NCI-H345 (cell line): ENCODE results near the gene SNORC.
"Not testable (repeated sequence)": the region's sequence is repeated elsewhere in the genome, so short reads cannot be mapped to it uniquely, and the experiment has no call there.

Experiments used
- DNase-seq: peaks from one replicate; lab custom pipeline; 2025; lab: John Stamatoyannopoulos, UW

The SNORC gene

DNA sequence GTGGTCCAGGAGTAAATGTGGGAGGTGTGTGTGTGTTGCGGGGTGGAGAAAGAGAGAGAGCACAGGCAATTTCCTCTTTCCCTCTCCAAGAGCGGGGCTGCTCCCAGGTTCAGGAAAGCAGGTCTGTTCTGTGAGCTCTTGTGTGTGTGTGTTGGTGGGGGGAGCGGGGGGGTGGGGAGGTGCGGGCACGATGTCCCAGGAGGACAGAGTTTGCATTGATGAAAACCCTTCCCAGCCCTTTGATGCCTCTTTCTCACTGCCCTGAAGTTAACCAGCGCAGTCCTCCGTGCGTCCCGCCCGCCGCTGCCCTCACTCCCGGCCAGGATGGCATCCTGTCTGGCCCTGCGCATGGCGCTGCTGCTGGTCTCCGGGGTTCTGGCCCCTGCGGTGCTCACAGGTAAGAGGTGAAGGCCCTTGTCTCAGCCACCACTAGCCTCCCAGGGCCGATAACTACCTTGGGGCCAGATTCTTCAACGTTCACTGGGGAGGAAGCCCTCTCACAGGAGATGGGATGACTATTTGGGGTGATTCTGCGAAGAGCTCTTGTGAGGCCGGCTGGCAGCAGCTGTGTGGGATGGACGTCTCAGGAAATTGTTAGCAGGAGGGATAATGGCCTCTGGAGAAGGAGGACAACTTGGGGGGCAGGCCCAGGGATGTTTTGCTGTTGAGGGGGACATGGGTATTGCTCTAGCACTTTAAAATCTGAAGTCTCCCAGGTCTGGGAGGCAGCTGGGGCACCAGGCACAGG lies at the start of gene SNORC:
SNORC (plus strand) TSS at position 247 of the 748 bp plus-strand sequence; CDS start at position 325, 78 bp downstream.
- no peak for DNase-seq

DNA sequence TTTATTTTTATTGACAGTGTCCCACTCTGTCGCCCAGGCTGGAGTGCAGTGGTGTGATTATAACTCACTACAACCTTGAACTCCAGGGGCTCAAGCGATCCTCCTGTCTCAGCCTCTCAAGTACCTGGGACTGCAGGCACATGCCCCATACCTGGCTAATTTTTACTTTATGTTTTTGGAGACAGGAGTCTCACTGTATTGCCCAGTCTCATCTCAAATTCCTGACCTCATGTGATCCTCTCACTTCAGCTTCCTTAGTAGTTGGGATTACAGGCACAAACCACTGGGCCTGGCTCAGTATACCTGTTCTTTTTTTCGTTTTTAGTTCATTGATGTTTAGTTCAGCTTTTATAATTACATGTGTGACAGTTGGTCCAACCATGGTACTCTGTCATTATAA lies 40.1 kb upstream of the SNORC start:
- DNase-seq: no peak

DNA sequence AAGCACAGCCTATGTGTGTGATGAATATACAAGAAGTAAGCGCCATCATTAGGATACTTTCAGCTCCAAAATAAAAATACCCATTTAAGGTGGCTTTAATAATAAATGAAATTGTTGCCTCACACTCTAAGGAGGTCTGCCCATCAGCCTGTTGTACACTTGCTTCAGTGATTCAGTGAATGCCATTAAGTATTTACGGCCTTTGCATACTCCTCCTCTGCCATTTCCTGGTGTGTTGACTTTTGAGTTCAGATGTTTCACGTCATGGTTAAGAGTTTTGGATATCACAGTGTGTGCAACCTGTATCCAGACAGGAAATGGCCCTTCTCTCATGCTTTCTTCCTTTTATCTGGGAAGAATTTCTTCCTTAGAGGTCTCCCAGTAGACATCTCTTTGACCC lies 38.6 kb upstream of the SNORC start:
- no peak for DNase-seq

DNA sequence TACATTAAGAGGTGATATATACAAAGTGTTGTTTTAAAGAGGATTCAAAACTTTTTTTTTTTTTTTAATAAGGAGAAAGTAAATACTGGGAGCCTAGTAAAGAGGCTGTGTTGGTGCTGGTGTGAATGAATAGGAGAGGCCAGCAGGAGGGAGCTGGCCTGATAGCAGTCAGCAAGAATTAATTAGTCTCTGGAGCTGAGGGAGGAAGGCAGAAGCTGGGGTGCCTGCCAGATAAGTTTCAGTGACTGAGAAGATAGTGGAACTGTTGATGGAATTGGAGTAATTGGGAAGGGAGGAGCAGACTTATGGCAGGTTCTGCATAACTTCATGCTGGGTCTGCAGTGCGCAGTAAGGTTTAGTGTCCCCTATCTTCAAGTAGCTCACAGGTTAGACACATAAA lies 36.2 kb upstream of the SNORC start:
- no peak for DNase-seq

DNA sequence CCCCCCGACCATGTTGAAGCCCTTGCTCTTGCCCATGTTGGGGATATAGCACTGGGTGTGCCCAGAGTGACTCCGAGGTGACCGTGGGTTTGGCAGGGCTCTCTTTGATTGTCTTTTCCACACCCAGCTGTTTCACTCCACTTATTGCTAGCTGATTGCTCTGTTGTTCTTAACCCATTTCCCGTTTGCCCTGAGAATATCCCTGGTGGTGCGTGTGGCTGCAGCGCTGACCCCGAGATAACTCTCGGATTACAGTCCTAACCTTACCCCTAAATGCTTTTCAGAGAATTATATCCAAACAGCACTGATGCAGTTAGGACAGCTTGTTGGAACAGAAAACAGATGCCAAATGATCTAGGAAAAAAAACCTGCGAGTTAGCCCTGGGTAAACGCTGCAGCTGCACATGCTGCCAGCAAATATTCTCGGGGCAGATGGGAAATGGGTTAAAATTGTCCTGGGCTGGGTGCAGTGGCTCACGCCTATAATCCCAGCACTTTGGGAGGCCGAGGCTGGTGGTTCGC lies 34.3 kb upstream of the SNORC start:
- DNase-seq: no peak

DNA sequence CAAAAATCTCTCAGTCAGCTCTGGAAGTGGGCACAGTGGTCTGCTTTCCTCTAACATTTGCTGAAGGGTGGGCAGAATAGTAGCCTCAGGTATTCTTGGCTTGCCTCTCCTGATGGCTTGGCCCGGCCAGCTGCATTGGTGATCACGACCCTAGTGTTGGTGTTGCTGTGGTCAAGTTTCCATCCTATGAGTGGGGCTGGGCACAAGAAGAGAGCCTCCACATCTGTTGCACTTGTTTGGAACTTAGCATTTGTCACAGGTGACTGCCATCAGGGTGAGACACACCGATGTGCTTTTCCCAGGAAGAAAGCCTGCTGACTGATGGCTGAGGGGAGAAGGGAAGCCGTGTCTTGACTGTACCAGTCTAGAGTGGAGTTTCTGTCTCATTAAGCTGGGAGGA lies 33.1 kb upstream of the SNORC start:
- no peak for DNase-seq

DNA sequence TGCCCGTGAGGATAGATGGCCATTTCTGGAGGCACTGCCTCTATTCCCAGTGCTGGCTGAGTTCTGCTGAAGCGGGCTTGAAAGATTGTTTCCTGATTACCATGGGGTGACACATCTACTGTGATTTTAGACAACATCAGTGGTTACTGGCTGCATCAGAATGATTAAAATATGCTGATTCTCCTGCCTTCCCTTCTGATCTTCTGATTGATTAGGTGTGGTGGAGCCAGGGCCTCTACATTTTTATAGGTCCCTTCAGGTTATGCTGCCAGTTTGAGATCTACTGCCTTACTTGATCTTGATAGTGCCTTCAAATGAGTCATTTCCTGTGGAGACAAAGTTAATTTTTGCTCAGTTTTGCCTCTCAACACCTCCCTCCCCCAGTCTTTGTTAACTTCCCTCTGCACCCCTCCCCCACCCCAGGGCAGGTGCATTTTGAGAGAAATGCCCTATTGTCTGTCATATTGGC lies 31.6 kb upstream of the SNORC start:
- no peak for DNase-seq

DNA sequence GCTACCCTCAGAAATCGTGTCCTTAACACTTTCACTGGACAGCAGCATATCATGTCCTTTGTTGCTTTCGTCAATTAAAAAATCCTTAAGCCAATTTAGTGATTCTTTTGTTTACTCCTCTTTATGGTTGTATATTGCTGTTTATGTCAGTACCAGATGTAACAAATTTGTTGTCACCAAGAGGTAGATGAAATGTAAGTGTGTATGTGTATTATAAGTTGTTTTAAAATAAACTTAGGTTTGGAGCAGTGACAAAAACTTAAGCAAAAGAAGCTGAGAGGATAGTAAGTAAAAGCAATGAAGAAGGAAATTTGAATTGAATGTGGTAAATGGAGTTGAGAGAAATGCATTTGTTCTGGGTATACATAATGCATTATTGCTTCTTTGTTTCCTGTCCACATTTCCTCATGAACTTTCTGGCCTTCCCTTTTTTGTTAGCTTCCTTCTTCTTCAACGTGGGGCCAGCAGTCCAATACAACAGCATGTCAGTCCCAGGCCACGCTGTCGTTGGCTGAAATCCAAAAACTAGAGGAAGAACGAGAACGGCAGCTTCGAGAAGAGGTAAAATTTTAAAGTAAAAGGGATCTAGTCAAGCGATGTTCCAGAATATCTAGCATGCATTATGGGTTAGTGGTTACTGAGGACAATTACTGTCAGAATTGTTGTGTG lies 30.5 kb upstream of the SNORC start:
- DNase-seq: no peak

DNA sequence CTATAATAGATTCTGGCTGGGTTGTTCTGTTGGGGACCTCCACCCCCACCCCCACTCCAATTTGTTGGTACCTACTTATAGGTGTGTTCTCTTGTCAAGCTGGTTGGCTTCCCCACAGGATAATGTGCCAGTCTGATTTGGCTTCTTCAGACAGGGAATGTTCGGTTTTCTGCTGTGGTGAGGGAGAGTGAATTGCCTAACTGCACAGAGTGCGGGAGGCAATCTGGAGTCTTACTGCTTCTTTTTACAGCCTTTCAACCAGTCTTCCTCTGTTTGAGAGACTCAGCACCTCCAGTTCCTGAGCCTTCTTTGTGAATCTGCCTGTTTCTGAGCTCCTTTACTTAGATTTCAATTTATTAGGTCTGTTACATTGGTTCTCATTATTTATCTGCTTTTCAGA lies 27.4 kb upstream of the SNORC start:
- DNase-seq: no peak

DNA sequence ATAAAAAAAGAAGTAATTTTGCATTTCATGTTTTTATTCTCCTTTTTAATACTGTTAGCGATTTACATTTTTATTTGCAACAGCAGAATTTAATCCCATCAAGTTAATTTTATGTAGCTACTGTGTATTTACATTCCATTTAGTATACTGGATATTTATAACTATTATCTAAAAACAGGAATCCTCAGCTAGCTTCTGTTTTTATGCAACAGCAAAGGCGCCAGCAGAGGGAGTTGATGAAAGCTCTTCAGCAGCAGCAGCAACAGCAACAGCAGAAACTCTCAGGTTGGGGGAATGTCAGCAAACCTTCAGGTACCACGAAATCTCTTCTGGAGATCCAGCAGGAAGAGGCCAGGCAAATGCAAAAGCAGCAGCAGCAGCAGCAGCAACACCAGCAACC lies 26.2 kb upstream of the SNORC start:
- no peak for DNase-seq

DNA sequence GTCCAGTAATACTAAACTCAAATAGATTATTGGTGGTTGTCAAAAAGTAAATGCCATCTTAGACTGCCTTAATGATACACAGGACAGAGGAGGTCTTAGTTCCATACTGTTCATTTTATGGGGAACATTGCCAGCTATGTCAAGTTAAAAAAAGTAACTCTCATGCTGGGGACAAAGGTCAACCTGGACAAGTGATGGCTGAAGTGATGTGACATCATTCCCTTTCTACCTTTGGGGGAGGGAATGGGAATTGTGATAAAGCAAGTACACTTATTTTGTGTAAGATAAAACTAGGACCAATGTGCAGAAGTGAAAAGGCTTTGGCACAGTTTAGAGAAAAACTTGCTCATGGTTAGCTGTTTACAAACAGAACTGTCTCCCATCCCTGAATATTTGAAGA lies 24.0 kb upstream of the SNORC start:
- no peak for DNase-seq

DNA sequence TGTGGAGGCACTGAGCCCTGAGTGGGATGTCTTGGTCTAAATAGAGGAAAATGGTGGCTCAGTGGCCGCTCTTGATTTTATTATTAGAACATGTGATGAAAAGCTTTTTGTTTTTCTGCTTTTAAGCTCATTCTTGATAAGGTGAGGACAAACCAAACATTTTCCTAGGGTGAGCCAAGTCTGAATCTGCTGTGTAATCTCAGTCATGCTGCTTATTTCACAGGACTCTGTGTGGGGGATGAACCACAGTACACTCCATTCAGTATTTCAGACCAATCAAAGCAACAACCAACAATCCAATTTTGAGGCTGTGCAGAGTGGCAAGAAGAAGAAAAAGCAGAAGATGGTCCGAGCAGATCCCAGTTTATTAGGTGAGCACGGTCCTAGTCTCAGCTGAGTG lies 20.0 kb upstream of the SNORC start:
- DNase-seq: no peak

DNA sequence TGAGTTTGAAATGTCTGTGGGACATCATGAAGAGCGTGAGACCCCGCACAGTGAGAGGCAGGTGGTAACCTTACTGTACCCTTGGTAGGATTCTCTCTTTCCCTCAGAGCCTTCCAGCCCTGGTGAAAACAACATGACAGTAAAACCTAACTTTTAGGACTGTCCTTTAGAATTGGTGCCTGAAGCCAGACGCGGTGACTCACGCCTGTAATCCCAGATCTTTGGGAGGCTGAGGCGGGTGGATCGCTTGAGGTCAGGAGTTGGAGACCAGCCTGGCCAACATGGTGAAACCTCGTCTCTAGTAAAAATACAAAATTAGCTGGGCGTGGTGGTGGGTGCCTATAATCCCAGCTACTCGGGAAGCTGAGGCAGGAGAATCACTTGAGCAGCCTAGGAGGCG lies 18.0 kb upstream of the SNORC start:
- not testable (repeated sequence) for DNase-seq

DNA sequence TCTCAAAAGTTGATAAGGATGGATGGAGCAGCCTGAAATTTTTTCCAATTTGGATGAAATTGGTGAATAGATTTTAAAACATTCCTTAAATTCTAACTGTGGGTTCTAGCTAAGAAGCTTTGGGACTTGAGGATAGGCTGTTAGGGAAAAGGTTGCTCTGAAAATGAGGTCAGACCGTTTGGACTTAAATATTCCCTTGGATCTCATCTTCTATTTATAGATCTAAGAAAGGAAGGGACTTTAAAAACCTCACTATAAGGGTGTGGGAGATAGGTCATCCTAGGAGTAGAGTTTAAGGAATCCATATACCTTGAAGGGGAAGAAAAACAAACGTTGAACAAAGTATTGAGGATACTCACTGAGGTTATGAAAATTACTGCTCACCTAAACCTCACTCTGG lies 17.4 kb upstream of the SNORC start:
- no peak for DNase-seq

DNA sequence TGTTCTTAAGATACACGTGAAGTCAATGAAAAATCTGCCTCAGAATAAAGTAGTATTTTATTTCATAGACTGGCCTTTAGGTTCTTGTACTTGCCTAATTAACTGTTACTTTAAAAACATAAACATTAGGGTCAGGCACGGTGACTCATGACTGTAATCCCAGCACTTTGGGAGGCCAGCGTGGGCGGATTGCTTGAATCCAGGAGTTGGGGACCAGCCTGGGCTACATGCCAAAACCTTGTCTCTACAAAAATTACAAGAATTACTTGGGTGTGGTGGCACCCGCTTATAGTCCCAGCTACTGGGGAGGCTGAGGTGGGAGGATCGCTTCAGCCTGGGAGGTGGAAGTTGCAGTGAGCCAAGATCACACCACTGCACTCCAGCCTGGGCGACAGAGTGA lies 16.0 kb upstream of the SNORC start:
- no peak for DNase-seq

DNA sequence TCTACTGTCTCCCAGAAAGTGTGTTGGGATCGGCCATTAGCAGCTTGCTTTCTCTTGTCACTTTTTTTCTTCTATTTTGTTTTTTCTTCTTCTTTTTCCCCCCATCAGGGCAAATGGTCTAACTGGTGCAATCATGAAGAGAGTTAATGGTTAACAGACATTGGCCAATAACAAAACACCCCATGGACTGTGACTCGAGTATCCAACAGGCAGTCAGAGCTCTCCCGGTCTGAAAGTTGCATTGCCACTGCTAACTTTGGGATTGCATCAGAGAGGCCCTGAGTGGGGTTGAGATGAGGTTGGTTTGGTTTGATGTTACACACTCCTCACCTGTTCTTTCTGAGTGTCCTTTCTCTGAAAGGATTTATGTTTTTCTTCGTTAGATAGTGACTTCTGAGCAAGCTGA lies 12.9 kb upstream of the SNORC start:
- DNase-seq: no peak

DNA sequence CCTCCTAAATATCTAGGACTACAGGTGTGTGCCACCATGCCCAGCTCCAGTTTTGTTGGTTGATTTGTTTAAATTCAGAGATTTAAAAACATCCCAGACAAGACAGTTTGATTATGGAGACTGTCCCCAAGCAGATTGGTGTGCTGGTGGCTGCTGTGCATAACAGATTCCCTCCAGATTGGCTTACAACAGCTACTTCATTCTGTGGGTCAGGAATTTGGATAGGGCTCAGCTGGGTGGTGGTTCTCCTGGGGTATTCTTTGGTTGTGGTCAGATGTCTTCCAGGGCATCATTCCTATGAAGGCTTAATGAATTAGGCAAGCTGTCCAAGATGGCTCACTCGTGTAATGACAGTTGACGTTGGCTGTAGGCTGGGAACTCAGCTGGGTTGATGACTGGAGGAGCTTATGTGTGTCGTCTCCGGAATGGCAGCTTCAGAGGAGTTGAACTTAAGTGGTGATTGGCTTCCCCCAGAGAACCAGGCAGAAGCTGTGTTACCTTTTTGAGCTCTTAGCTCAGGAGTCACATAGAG lies 10.6 kb upstream of the SNORC start:
- no peak for DNase-seq

DNA sequence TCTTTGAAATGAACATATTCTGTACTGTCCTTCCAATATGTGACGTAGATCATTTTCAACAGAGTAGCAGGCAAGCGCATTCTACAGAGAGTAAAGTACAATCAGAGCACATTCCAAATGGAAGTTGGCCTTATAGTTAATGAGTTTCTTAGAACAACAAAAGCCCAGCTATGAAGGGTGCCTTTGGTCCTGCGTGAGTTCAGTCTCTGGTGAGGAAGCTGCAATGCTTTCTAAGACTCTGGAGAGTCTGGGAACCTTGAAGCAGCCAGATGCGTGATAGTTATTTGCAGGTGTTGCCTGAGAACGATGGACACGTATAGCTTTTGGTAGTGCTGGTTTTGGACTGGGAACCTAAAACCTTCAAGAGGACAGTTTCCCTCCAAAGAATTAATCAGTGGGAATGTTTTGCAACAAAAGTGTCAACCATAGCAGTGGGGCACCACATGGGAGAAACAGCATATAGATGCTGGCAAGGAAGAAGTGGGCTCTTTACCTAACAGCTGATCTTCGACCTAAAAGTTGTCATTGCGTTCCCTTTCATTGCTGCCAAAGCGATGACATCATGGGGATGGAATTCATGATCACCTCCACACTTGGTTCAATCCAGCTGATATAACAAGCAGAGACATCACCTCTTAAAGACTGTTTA lies 9.3 kb upstream of the SNORC start:
- DNase-seq: no peak

DNA sequence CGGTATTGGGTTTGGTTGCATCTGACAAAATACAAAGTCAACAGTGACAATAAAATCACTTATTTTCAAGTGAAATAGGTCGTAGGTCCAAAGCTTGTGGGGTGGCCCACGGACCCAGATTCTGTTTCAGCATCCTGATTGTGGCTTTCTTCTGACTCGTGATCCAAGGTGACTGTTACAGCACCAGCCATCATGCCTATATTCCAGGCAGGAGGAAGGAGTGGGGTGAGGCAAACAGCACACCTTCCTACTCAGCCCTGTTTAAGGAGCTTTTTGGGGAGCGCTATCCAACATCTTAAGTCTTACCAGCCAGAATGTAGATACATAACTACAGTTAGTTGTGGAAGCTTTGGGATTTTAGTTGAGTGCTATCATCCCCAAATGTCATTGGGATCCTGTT lies 8.7 kb upstream of the SNORC start:
- DNase-seq: no peak

DNA sequence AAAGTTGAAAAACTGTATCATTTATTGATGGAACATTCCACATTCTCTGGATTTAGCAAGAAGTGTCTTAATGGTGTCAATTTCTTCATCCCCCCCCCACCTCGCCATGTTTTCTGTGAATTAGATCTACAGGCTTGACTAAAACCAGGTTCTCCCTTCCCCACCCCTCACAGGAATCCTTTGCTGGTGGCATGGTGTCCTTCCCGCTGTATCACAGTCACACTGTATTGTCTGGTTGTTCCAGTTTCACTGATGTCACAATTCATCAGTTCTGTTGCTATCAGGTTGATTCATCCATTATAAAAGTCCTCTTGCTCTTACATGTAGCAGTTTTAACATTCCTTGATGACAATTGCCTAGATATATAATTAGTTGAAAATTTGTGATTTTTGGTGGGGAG lies 6.1 kb upstream of the SNORC start:
- no peak for DNase-seq

DNA sequence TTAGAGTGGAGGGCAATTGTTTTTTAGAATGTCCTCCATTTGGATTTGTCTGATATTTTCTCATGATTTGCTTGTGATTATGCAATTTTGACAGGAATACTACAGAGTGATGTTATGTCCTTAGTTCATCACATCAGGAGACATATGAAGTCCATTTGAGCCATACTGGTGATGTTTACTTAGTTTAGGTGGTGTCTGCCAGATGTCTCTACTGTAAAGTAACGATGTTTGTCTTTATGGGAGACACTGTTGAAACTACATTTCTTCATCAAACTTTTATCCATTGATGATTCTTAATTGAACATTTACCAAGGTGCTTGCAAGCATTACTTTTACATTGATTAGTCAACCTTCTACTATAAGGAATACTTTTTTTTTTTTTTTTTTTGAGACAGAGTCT lies 4.9 kb upstream of the SNORC start:
- DNase-seq: no peak

DNA sequence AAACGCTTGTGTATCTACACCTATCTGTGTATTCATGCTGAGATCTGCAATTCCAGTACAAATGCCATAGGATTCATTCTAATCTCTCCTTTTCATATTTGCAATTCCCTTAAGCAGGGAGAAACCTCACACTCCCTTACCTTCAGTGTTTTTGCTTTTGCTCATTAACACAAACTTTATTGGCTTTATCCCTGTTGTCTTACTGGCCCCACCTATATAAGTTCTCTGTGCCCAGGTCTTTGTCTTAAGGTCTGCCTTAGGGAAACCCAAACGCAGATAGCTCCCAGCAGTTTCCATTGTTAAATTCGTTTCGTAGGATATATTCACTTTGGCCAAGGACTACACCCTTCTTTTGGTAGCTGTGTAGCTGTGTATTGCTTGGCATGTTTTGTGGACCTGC lies 4.0 kb upstream of the SNORC start:
- no peak for DNase-seq
